Stimulated activated CD4-positive, alpha-beta T cell treated with anti-CD3 and anti-CD28 coated beads, Interleukin-2, amount 100 ng/mL, for 24 hours (primary cell): ENCODE data around the gene MYLK2.
"Not testable (repeated sequence)": the region's sequence is repeated elsewhere in the genome, so short reads cannot be mapped to it uniquely, and the experiment has no call there.

ENCODE experiments used
- DNase-seq, 2 donors: peaks; one replicate each; pipeline ENCODE4 v3.0.0-alpha.2; 2020

MYLK2 gene

GRCh38 chr20:31816221-31816620 lies 2.9 kb upstream of the MYLK2 start:
- DNase-seq: no peak

DNA sequence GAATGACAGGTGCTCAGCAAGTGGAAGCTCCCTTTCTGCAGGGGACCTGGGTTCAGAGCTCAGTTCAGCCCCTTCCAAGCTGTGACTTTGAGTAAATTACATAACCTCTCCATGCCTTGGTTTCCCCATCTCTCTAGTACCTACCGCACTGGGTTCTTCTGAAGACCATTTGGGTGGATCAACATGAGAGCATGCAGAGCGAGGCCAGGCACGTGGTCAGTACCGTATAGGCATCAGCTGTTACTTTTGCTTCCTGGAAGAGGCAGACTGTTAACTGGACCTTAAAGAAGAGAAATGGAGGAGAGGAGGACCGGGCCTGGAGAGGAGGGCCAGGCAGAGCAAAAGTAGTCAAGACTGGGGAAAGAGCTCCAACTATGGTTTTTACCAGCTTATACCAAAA lies 1.7 kb upstream of the MYLK2 start:
- DNase-seq: no peak

- no peak for DNase-seq
Measured at GRCh38 chr20:31818376-31818908, 714 bp upstream of the MYLK2 start.

DNA sequence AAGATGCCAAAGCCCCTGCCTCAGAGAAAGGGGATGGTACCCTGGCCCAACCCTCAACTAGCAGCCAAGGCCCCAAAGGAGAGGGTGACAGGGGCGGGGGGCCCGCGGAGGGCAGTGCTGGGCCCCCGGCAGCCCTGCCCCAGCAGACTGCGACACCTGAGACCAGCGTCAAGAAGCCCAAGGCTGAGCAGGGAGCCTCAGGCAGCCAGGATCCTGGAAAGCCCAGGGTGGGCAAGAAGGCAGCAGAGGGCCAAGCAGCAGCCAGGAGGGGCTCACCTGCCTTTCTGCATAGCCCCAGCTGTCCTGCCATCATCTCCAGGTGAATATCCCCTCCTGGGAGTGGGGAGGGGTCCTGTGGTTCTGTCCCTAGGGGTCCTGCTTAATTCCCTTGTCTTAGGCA lies 1.1 kb downstream of the MYLK2 start:
- DNase-seq: no peak

- DNase-seq: no peak
Measured at GRCh38 chr20:31821427-31821826, 2.3 kb downstream of the MYLK2 start.

- peak; percentile 81 for DNase-seq
Measured at GRCh38 chr20:31822421-31823330, 3.5 kb downstream of the MYLK2 start.

GRCh38 chr20:31823360-31824124 lies 4.4 kb downstream of the MYLK2 start:
- no peak for DNase-seq

DNA sequence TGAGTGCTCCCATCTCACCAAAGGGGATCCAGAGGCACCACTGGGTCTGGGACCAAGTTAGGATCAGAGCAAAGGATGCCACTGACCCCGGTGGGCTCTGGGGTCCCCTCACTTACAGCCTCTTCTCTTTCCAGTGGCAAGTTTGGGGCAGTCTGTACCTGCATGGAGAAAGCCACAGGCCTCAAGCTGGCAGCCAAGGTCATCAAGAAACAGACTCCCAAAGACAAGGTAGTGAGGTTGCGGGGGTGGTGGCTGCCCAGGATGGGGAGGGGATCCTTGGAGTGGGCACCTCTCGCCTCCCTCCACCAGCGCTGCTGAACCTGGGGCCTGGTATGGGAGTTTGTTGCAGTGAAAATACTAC lies 4.9 kb downstream of the MYLK2 start:
- DNase-seq: no peak

DNA sequence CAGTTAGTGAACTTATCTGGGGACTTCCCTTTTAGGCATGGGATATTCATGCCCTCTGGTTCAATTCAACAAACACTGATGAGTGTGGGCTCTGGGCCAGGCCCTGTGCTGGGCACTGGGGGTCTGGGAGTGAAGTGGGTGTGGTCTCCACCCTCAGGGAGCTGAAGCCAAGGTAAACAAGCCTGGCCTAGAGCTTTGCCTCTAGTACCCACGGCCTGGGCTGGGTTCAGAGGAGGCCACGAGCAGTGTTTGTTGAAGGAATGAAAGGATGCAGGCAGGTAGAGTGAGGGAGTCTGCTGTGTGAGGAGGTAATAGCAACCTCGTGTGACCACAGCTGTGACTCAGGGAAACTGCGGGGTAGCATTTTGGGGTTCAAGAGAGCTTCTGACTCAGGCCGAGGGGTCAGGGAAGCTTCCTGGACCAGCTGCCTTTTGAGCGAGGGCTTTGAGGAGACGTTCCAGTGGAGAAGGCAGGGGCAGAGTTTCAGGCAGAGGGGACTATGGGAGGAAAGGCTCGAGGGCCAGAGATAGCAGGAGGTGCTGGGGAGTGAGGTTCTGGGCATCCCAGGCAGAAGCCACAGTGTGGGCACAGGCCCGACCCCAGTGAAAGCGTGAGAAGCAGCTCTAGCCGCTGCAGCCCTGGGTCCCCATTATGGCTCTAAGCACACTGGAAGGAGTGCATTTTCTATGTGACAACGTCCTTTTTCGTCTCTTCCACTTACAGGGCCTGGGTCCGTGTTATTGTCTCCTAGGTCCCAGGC lies 5.6 kb downstream of the MYLK2 start:
- no peak for DNase-seq

- no peak for DNase-seq
Measured at GRCh38 chr20:31826074-31826473, 6.9 kb downstream of the MYLK2 start.

DNA sequence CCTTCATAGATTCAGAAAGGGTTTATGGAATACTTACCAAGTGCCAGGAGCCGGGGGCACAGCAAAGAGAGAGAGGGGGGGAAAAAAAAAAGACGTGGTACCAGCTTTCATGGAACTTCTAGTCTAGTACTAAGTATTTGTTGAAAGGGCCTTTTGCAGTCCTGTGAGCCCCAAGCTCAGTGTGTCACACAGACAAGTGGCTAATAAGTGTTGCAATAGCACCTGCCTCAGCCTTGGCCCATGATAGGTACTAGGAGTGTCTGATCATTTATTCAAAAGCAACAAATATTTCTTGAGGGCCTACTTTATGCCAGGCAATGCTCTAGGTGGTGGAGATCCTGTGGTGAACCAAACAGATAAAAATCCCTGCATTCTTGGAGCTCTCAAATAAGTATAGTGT lies 7.9 kb downstream of the MYLK2 start:
- no peak for DNase-seq

- not testable (repeated sequence) for DNase-seq
Measured at GRCh38 chr20:31828016-31828415, 8.9 kb downstream of the MYLK2 start.

- no peak for DNase-seq
Measured at GRCh38 chr20:31829731-31830130, 10.6 kb downstream of the MYLK2 start.

- no peak for DNase-seq
Measured at GRCh38 chr20:31830406-31830981, 11.3 kb downstream of the MYLK2 start.

DNA sequence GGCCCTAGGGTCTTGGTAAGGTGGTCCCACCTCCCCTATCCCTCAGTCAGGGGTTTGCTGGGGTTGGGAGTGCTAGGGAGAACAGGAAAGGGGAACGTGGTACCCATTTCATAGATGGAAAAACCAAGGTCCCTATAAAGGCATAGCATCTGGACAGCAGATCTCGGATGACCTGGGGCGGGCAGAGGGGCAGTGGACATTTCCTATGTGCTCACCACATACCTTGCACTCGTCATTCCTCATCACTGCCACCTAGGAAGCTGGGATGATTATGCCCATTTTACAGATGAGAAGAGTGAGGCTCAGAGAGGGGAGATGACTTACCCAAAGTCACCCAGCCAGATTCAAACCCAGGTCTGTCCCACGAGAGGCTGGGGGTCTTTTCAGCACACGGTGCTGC lies 12.1 kb downstream of the MYLK2 start:
- DNase-seq: no peak

GRCh38 chr20:31831771-31832306 lies 12.7 kb downstream of the MYLK2 start:
- no peak for DNase-seq

DNA sequence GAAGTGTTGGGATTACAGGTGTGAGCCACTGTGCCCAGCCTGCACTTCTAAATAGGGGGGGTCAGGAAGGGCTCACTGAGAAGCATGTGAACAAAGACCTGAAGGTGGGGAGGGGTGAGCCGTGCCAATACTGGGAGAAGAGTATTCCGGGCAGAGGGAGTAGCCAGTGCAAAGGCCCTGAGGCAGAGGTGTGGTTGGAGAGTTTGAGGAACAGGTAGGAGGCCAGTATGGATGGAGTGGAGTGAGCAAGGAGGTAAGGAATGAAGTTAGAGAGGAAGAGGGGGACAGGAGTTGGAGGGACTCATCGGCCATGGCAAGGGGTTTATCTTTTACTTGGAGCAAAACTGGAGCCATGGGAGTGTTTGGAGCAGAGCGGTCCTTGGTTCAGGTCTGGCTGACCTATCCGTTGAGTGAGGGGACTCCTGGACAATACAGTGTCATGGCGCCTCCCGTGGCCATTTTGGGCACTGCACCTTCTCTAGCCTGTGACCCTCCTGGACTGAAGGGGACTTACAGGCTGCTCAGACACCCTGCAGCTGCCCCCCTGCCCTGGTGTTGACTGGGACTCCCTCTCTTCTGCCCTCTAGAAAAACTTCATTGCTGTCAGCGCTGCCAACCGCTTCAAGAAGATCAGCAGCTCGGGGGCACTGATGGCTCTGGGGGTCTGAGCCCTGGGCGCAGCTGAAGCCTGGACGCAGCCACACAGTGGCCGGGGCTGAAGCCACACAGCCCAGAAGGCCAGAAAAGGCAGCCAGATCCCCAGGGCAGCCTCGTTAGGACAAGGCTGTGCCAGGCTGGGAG lies 14.2 kb downstream of the MYLK2 start:
- peak; percentile 74 to 77 for DNase-seq

DNA sequence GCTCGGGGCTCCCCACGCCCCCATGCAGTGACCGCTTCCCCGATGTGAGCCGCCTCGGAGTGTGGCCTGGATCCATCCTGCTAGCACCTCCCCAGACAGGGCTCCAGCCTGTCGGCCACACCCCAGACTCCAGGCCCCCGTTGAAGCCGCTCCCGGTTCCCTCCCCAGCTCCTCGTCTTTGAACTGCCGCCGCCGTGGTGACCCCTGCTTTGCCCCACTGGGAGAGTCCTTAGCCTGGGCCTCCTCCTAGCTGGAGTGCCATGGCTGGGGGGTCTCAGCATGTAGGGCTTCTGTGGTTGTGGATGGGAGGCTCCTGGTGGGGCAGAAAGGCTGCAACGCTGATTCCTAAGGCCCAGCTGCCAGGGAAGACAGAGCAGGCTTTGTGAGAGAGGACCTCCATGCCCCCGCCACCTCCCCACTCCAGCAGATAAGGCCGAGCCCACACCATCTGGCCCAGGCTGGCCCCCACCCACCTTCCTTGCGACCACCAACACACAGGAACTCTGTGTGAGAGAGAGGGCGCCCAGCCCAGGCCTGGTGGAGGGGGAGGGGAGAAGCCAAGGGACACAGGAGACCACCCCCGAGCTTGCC lies 14.9 kb downstream of the MYLK2 start:
- DNase-seq: no peak

- DNase-seq: no peak
Measured at GRCh38 chr20:31835554-31835953, 16.4 kb downstream of the MYLK2 start.

DNA sequence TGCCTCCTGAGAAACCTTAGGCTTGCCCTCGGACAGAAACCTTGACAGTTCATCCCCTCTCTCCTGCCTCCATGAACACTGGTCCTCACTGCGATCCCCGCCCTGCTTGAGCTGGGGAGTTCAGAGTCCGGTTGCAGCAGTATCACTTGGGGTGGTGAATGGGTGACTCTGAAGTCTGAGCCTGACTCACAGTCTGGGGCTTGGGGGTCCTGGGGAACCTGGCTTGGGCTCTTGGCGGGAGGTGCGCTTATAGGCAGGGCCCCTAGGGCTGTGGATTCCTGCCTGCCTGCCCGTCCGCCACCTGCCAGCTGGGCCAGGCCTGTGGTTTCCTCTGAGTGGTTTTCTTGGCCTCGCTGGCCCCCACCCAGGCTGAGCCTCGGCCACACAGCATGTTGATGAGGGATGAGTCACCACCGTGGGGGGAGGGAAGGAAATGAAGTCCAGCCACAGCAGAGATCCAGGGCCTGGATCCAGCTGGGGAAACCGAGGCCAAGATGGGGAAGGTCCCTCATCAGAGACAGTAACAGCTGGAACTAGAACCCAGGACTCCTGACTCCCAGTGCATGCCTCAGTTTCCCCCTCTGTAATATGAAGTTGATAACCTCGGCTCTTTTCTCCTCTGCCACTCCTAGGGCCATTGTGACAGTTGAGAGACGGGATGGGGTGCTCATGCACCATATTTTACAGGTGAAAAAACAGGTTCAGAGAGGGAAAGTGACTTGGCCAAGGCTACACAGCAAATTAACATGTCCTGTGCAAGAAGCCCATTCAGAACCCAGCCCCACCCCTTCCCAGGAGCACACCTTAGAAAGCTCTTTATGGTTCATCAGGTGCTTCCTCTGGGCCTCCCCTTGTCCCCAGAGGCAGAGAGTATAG lies 17.1 kb downstream of the MYLK2 start:
- DNase-seq: peak in 1 of 2 donors; percentile 20
